ENCODE data around the gene BCKDHB. TPM values are rescaled to one million over a fixed set of nuclear protein-coding genes. Genes with fewer than 3 reads are reported as not detected.
"Not testable (repeated sequence)": the region's sequence is repeated elsewhere in the genome, so short reads cannot be mapped to it uniquely, and the experiment has no call there.

BCKDHB gene
- total RNA-seq = 16.2 TPM

- H3K36me3 ChIP-seq = no peaks in the 10 kb centered on the region
- intact Hi-C loops (cut with DNase I) = no loop called here
- DNase-seq (ENCODE audit: extremely low spot score in 2 of 2) = peak; percentile 98
Measured at GRCh38 chr6:80106418-80107235, at the start of gene BCKDHB. Gene BCKDHB (plus strand): TSS chr6:80106671. CDS start chr6:80106694, 23 bp downstream.

GRCh38 chr6:80060774-80061173, 45.7 kb upstream of the BCKDHB start:
- Histone ChIP-seq H3K36me3 (no peaks in the 10 kb centered on the region), H3K4me3 (no peak overlapping the region), H3K27me3 (no peaks in the 10 kb centered on the region), H3K4me1 (no peaks in the 10 kb centered on the region), H3K27ac (no peak overlapping the region), H3K9me3 (no peaks in the 10 kb centered on the region)
- intact Hi-C loops (cut with DNase I) = no loop called here
- TF ChIP-seq CTCF (IDR thresholded peaks at IDR 0.05) = no peak
- TF ChIP-seq POLR2A (IDR thresholded peaks at IDR 0.05) = no peak
- no peak for TF ChIP-seq POLR2AphosphoS5 (IDR thresholded peaks at IDR 0.05; ENCODE audit: insufficient read depth in 1 of 2, low read depth in 1 of 2)
- no peak for DNase-seq (ENCODE audit: extremely low spot score in 2 of 2)

More at GRCh38 chr6:80106418-80107235, at the start of gene BCKDHB:
- Histone ChIP-seq H3K4me1 (peaks cover 9% of the 10 kb centered on the region), H3K4me3 (peak within 1 kb of the TSS; percentile 69 to 80), H3K27ac (peak within 1 kb of the TSS; percentile 64), H3K27me3 (no peaks in the 10 kb centered on the region), H3K9me3 (no peaks in the 10 kb centered on the region)
- peak; percentile 90 to 95 for TF ChIP-seq POLR2AphosphoS5 (IDR thresholded peaks at IDR 0.05; ENCODE audit: insufficient read depth in 1 of 2, low read depth in 1 of 2)
- TF ChIP-seq CTCF (IDR thresholded peaks at IDR 0.05) = no peak
- TF ChIP-seq POLR2A (IDR thresholded peaks at IDR 0.05) = peak in 1 of 2 donors; percentile 62

- intact Hi-C loops (cut with DNase I); DNase-seq (ENCODE audit: extremely low spot score in 2 of 2): not testable (repeated sequence)
Measured at GRCh38 chr6:80068146-80068545, 38.3 kb upstream of the BCKDHB start.

GRCh38 chr6:80070431-80070830, 36.0 kb upstream of the BCKDHB start:
- H3K27me3 ChIP-seq; H3K36me3 ChIP-seq; H3K4me1 ChIP-seq; intact Hi-C loops (cut with DNase I); H3K27ac ChIP-seq; H3K4me3 ChIP-seq; H3K9me3 ChIP-seq; DNase-seq (ENCODE audit: extremely low spot score in 2 of 2): not testable (repeated sequence)

More at GRCh38 chr6:80068146-80068545, 38.3 kb upstream of the BCKDHB start:
- not testable (repeated sequence) for H3K4me3 ChIP-seq, H3K27ac ChIP-seq, H3K36me3 ChIP-seq, H3K4me1 ChIP-seq, H3K27me3 ChIP-seq, H3K9me3 ChIP-seq

- DNase-seq (ENCODE audit: extremely low spot score in 2 of 2) = no peak
- H3K4me1 ChIP-seq = no peaks in the 10 kb centered on the region
- TF ChIP-seq POLR2AphosphoS5 (IDR thresholded peaks at IDR 0.05; ENCODE audit: insufficient read depth in 1 of 2, low read depth in 1 of 2) (no peak), CTCF (IDR thresholded peaks at IDR 0.05) (no peak)
- H3K9me3 ChIP-seq = no peaks in the 10 kb centered on the region
- H3K27ac ChIP-seq = no peak overlapping the region
- intact Hi-C loops (cut with DNase I) = no loop called here
- no peak overlapping the region for H3K4me3 ChIP-seq
- H3K27me3 ChIP-seq = no peaks in the 10 kb centered on the region
- H3K36me3 ChIP-seq = no peaks in the 10 kb centered on the region
Measured at GRCh38 chr6:80077067-80077466, 29.4 kb upstream of the BCKDHB start.

GRCh38 chr6:80088637-80089036, 17.8 kb upstream of the BCKDHB start:
- no peak overlapping the region for H3K4me3 ChIP-seq
- no peaks in the 10 kb centered on the region for H3K9me3 ChIP-seq
- no peaks in the 10 kb centered on the region for H3K27me3 ChIP-seq
- no peak for DNase-seq (ENCODE audit: extremely low spot score in 2 of 2)
- H3K4me1 ChIP-seq = no peaks in the 10 kb centered on the region
- H3K27ac ChIP-seq = no peak overlapping the region
- intact Hi-C loops (cut with DNase I) = no loop called here
- no peaks in the 10 kb centered on the region for H3K36me3 ChIP-seq
- TF ChIP-seq POLR2A (IDR thresholded peaks at IDR 0.05) (no peak), POLR2AphosphoS5 (IDR thresholded peaks at IDR 0.05; ENCODE audit: insufficient read depth in 1 of 2, low read depth in 1 of 2) (no peak), CTCF (IDR thresholded peaks at IDR 0.05) (no peak)

All from vagina (tissue), 2 donors.